Ovary (tissue), 3 donors: ENCODE data around the gene SLC35A1.

ENCODE experiments used
- CTCF ChIP-seq, 3 donors: fragments of 450-650 bp in 2 of 3; fragments of 200-600 bp in 1 of 3; IDR thresholded peaks; one replicate each; pipeline versions ENCODE4 v1.5.1 to v1.8.0; 2016 to 2022; ENCODE audit warnings: antibody characterized with exemption in 3 of 3, mild to moderate bottlenecking in 1 of 3
- EP300 ChIP-seq: sonication (generic); formaldehyde crosslinking; IDR thresholded peaks from one replicate; pipeline ENCODE4 v1.6.1; 2017; ENCODE audit warnings: antibody characterized with exemption
- POLR2A ChIP-seq: fragments of 450-650 bp; IDR thresholded peaks from one replicate; pipeline ENCODE4 v1.6.1; 2017; ENCODE audit warnings: antibody characterized with exemption, mild to moderate bottlenecking, moderate library complexity
- donor health status: DM: no; HTN: no; CAD: no.

GRCh38 chr6:87543696-87544473 lies 71.1 kb downstream of the SLC35A1 start:
- TF ChIP-seq POLR2A (no peak), CTCF (IDR thresholded peaks at IDR 0.05) (no peak), EP300 (no peak)
